OCI-M2 (cell line): Measurements from ENCODE around the gene CATSPER3.
"Not testable (repeated sequence)": the region's sequence is repeated elsewhere in the genome, so short reads cannot be mapped to it uniquely, and the experiment has no call there.

ENCODE experiments used
- DNase-seq: peaks from one replicate; lab custom pipeline; 2025; ENCODE audit not compliant: unreplicated experiment; lab: John Stamatoyannopoulos, UW

The CATSPER3 gene

GRCh38 chr5:134969166-134969565, 1.5 kb downstream of the CATSPER3 start:
- DNase-seq: no peak

GRCh38 chr5:134975078-134975715, 7.5 kb downstream of the CATSPER3 start:
- DNase-seq: no peak

GRCh38 chr5:134975843-134976242, 8.1 kb downstream of the CATSPER3 start:
- DNase-seq: no peak

- no peak for DNase-seq
Observed at GRCh38 chr5:134976841-134977240, 9.1 kb downstream of the CATSPER3 start.

GRCh38 chr5:134979416-134979815, 11.7 kb downstream of the CATSPER3 start:
- DNase-seq: no peak

GRCh38 chr5:134982230-134982629, 14.5 kb downstream of the CATSPER3 start:
- no peak for DNase-seq

GRCh38 chr5:134989266-134989830, 21.6 kb downstream of the CATSPER3 start:
- DNase-seq: no peak

- DNase-seq: not testable (repeated sequence)
Observed at GRCh38 chr5:134990183-134990582, 22.5 kb downstream of the CATSPER3 start.

GRCh38 chr5:134992148-134992547, 24.4 kb downstream of the CATSPER3 start:
- no peak for DNase-seq

GRCh38 chr5:134993161-134993560, 25.5 kb downstream of the CATSPER3 start:
- DNase-seq: no peak

- DNase-seq: no peak
Observed at GRCh38 chr5:134994560-134995156, 27.0 kb downstream of the CATSPER3 start.

GRCh38 chr5:134995850-134996402, 28.2 kb downstream of the CATSPER3 start:
- no peak for DNase-seq

GRCh38 chr5:134997015-134997414, 29.3 kb downstream of the CATSPER3 start:
- DNase-seq: no peak

GRCh38 chr5:134998068-134998467, 30.4 kb downstream of the CATSPER3 start:
- not testable (repeated sequence) for DNase-seq

GRCh38 chr5:135004376-135004775, 36.7 kb downstream of the CATSPER3 start:
- DNase-seq: no peak

- no peak for DNase-seq
Observed at GRCh38 chr5:135005076-135005475, 37.4 kb downstream of the CATSPER3 start.

- no peak for DNase-seq
Observed at GRCh38 chr5:135007305-135007704, 39.6 kb downstream of the CATSPER3 start.

GRCh38 chr5:135007749-135008363, 40.1 kb downstream of the CATSPER3 start:
- no peak for DNase-seq

- DNase-seq: no peak
Observed at GRCh38 chr5:135008556-135008955, 40.8 kb downstream of the CATSPER3 start.

GRCh38 chr5:135008981-135009735, 41.5 kb downstream of the CATSPER3 start:
- DNase-seq: no peak
